CD4-positive, CD25-positive, alpha-beta regulatory T cell (primary cell): Measurements from ENCODE around the gene TTC27. TPM values are rescaled to one million over a fixed set of nuclear protein-coding genes. Genes with fewer than 3 reads are reported as not detected.

Experiments used
- ATAC-seq, 2 donors: fragments of 150-1000 bp; cut with Tn5 transposase; one replicate each; pipeline ENCODE4 v1.10.0; 2021; ENCODE audit warnings: low read depth in 2 of 2, moderate number of reproducible peaks in 2 of 2, moderate library complexity in 1 of 2
- DNase-seq, 3 donors: peaks; one replicate each; pipeline versions ENCODE4 v3.0.0 to v3.0.0-alpha.2; 2012 to 2022; ENCODE audit warnings: mixed read lengths in 1 of 3
- H3K27ac ChIP-seq: one replicate; pipeline ENCODE4 v1.7.0; 2013; ENCODE audit warnings: mild to moderate bottlenecking, low read length; ENCODE audit not compliant: insufficient read depth, poor library complexity, severe bottlenecking
- H3K27me3 ChIP-seq: one replicate; pipeline ENCODE4 v1.7.0; 2013; ENCODE audit warnings: low read length; ENCODE audit not compliant: control insufficient read depth, insufficient read depth
- H3K36me3 ChIP-seq: one replicate; pipeline ENCODE4 v1.7.0; 2013; ENCODE audit warnings: mild to moderate bottlenecking, low read length, moderate library complexity; ENCODE audit not compliant: control insufficient read depth, insufficient read depth
- H3K4me1 ChIP-seq: 2 replicates; pipeline ENCODE4 v1.7.0; 2013; ENCODE audit warnings: mild to moderate bottlenecking, low read length; ENCODE audit not compliant: insufficient read depth, control insufficient read depth, poor library complexity, severe bottlenecking
- H3K4me3 ChIP-seq: one replicate; pipeline ENCODE4 v1.7.0; 2013; ENCODE audit warnings: low read depth, mild to moderate bottlenecking, low read length, moderate library complexity
- H3K9me3 ChIP-seq, 2 experiments: 1 replicate in 1 of 2; 2 replicates in 1 of 2; pipeline ENCODE4 v1.7.0; 2013; ENCODE audit warnings: low read length in 2 of 2, mild to moderate bottlenecking in 1 of 2, moderate library complexity in 1 of 2; ENCODE audit not compliant: control insufficient read depth in 2 of 2
- H3K27ac Mint-ChIP-seq, 3 donors: one replicate each; pipeline ENCODE4 v1.8.0; 2020 to 2022; ENCODE audit warnings: mild to moderate bottlenecking in 3 of 3, mixed read lengths in 3 of 3, moderate library complexity in 2 of 3
- H3K27me3 Mint-ChIP-seq: one replicate; pipeline ENCODE4 v1.8.0; 2022; ENCODE audit warnings: mild to moderate bottlenecking, mixed read lengths
- H3K36me3 Mint-ChIP-seq: one replicate; pipeline ENCODE4 v1.8.0; 2020; ENCODE audit warnings: mixed read lengths
- H3K4me1 Mint-ChIP-seq, 4 donors: one replicate each; pipeline ENCODE4 v1.8.0; 2020 to 2022; ENCODE audit warnings: mixed read lengths in 4 of 4, mild to moderate bottlenecking in 1 of 4
- H3K4me3 Mint-ChIP-seq, 4 donors: one replicate each; pipeline ENCODE4 v1.8.0; 2020 to 2022; ENCODE audit warnings: mild to moderate bottlenecking in 4 of 4, mixed read lengths in 4 of 4, moderate library complexity in 3 of 4
- H3K9me3 Mint-ChIP-seq, 7 donors: one replicate each; pipeline ENCODE4 v1.8.0; 2020 to 2022; ENCODE audit warnings: mixed read lengths in 7 of 7, mild to moderate bottlenecking in 3 of 7, moderate library complexity in 2 of 7
- polyA plus RNA-seq, 4 donors: library from polyadenylated mRNA; unstranded; fragments of 300-500 nt; fragmentation: Illumina TruSeq; gene quantifications; one replicate each; pipeline ENCODE4 v1.2.3, GENCODE V29; 2021
- total RNA-seq: library from RNA; stranded (reverse); gene quantifications from one replicate; pipeline ENCODE4 v1.2.3, GENCODE V29; 2022

TTC27 gene
- total and polyA plus RNA-seq, 5 donors from 2014 or later = 18.6 to 25.5 (median 23.6) TPM

- Histone ChIP-seq H3K4me3 (no peak overlapping the region), H3K27ac (no peak overlapping the region), H3K27me3 (no peaks in the 10 kb centered on the region), H3K4me1 (no peaks in the 10 kb centered on the region), H3K9me3 (no peaks in the 10 kb centered on the region), H3K36me3 (peaks cover 14% of the 10 kb centered on the region)
- no peak overlapping the region for H3K27ac Mint-ChIP-seq
- DNase-seq (no peak), ATAC-seq (no peak)
- peaks cover 16 to 28% (median 23%) of the 10 kb centered on the region in 4 donors for H3K4me1 Mint-ChIP-seq
- no peaks in the 10 kb centered on the region for H3K27me3 Mint-ChIP-seq
- H3K4me3 Mint-ChIP-seq = no peak overlapping the region
- H3K9me3 Mint-ChIP-seq = no peaks in the 10 kb centered on the region
- peaks cover 42% of the 10 kb centered on the region for H3K36me3 Mint-ChIP-seq
Measured at GRCh38 chr2:32714521-32714920, 86.7 kb downstream of the TTC27 start.

- H3K9me3 ChIP-seq = no peaks in the 10 kb centered on the region
- H3K27me3 ChIP-seq = no peaks in the 10 kb centered on the region
- H3K4me1 ChIP-seq = no peaks in the 10 kb centered on the region
- Mint-ChIP-seq H3K4me1 (peaks cover 16 to 30% (median 26%) of the 10 kb centered on the region in 4 donors), H3K4me3 (no peak overlapping the region), H3K27ac (peak overlapping the region in 1 of 3 donors; percentile 16), H3K36me3 (peaks cover 41% of the 10 kb centered on the region), H3K27me3 (no peaks in the 10 kb centered on the region), H3K9me3 (no peaks in the 10 kb centered on the region)
- peak in 1 of 3 donors; percentile 9 for DNase-seq
- no peak overlapping the region for H3K27ac ChIP-seq
- peak overlapping the region; percentile 7 for H3K4me3 ChIP-seq
- peaks cover 14% of the 10 kb centered on the region for H3K36me3 ChIP-seq
- no peak for ATAC-seq
Measured at GRCh38 chr2:32715391-32715841, 87.6 kb downstream of the TTC27 start.

- DNase-seq (no peak), ATAC-seq (no peak)
- no peaks in the 10 kb centered on the region for H3K9me3 Mint-ChIP-seq
Measured at GRCh38 chr2:32715981-32716380, 88.1 kb downstream of the TTC27 start.

GRCh38 chr2:32716598-32716997 lies 88.7 kb downstream of the TTC27 start:
- DNase-seq (no peak), ATAC-seq (no peak)
- Mint-ChIP-seq H3K4me1 (peaks cover 16 to 30% (median 26%) of the 10 kb centered on the region in 4 donors), H3K4me3 (no peak overlapping the region), H3K27me3 (no peaks in the 10 kb centered on the region), H3K27ac (peak overlapping the region in 1 of 3 donors; percentile 16), H3K9me3 (no peaks in the 10 kb centered on the region), H3K36me3 (peaks cover 46% of the 10 kb centered on the region)
- Histone ChIP-seq H3K4me1 (no peaks in the 10 kb centered on the region), H3K9me3 (no peaks in the 10 kb centered on the region), H3K27me3 (no peaks in the 10 kb centered on the region), H3K36me3 (peaks cover 14% of the 10 kb centered on the region), H3K4me3 (no peak overlapping the region), H3K27ac (no peak overlapping the region)

More at GRCh38 chr2:32715981-32716380, 88.1 kb downstream of the TTC27 start:
- no peak overlapping the region for H3K4me3 Mint-ChIP-seq
- Histone ChIP-seq H3K36me3 (peaks cover 14% of the 10 kb centered on the region), H3K27ac (no peak overlapping the region), H3K27me3 (no peaks in the 10 kb centered on the region), H3K9me3 (no peaks in the 10 kb centered on the region), H3K4me1 (no peaks in the 10 kb centered on the region), H3K4me3 (peak overlapping the region; percentile 7)
- H3K36me3 Mint-ChIP-seq = peaks cover 41% of the 10 kb centered on the region
- H3K27me3 Mint-ChIP-seq = no peaks in the 10 kb centered on the region
- H3K27ac Mint-ChIP-seq = peak overlapping the region in 1 of 3 donors; percentile 16
- peaks cover 16 to 30% (median 26%) of the 10 kb centered on the region in 4 donors for H3K4me1 Mint-ChIP-seq

GRCh38 chr2:32718752-32719151 lies 90.9 kb downstream of the TTC27 start:
- Histone ChIP-seq H3K27me3 (no peaks in the 10 kb centered on the region), H3K4me1 (no peaks in the 10 kb centered on the region), H3K4me3 (no peak overlapping the region), H3K9me3 (peaks cover 0 to 1% of the 10 kb centered on the region in 2 experiments), H3K27ac (no peak overlapping the region), H3K36me3 (peaks cover 3% of the 10 kb centered on the region)
- Mint-ChIP-seq H3K9me3 (peaks cover 0 to 7% (median 0%) of the 10 kb centered on the region in 7 donors), H3K27ac (no peak overlapping the region), H3K27me3 (no peaks in the 10 kb centered on the region), H3K4me1 (peaks cover 18 to 37% (median 23%) of the 10 kb centered on the region in 4 donors), H3K4me3 (no peak overlapping the region), H3K36me3 (peaks cover 47% of the 10 kb centered on the region)
- ATAC-seq (no peak), DNase-seq (no peak)

GRCh38 chr2:32719430-32719829 lies 91.6 kb downstream of the TTC27 start:
- Mint-ChIP-seq H3K4me3 (no peak overlapping the region), H3K9me3 (peaks cover 0 to 7% (median 0%) of the 10 kb centered on the region in 7 donors), H3K36me3 (peaks cover 42% of the 10 kb centered on the region), H3K4me1 (peaks cover 18 to 37% (median 24%) of the 10 kb centered on the region in 4 donors), H3K27me3 (no peaks in the 10 kb centered on the region), H3K27ac (no peak overlapping the region)
- peaks cover 0 to 1% of the 10 kb centered on the region in 2 experiments for H3K9me3 ChIP-seq
- no peaks in the 10 kb centered on the region for H3K4me1 ChIP-seq
- DNase-seq (no peak), ATAC-seq (no peak)
- no peaks in the 10 kb centered on the region for H3K27me3 ChIP-seq
- H3K36me3 ChIP-seq = no peaks in the 10 kb centered on the region
- no peak overlapping the region for H3K4me3 ChIP-seq
- H3K27ac ChIP-seq = no peak overlapping the region

- no peak overlapping the region for H3K4me3 ChIP-seq
- DNase-seq = no peak
- ATAC-seq = no peak
- peaks cover 4% of the 10 kb centered on the region for H3K36me3 ChIP-seq
- H3K27ac ChIP-seq = no peak overlapping the region
- peaks cover 0 to 1% of the 10 kb centered on the region in 2 experiments for H3K9me3 ChIP-seq
- Mint-ChIP-seq H3K4me1 (peaks cover 17 to 32% (median 17%) of the 10 kb centered on the region in 4 donors), H3K36me3 (peaks cover 42% of the 10 kb centered on the region), H3K9me3 (peaks cover 0 to 9% (median 0%) of the 10 kb centered on the region in 7 donors), H3K4me3 (no peak overlapping the region), H3K27ac (peak overlapping the region in 2 of 3 donors; percentile 55 to 69), H3K27me3 (no peaks in the 10 kb centered on the region)
- no peaks in the 10 kb centered on the region for H3K27me3 ChIP-seq
- H3K4me1 ChIP-seq = no peaks in the 10 kb centered on the region
Measured at GRCh38 chr2:32719933-32720716, 92.3 kb downstream of the TTC27 start.
